ENCODE results near the gene BTN2A1. TPM values are rescaled to one million over a fixed set of nuclear protein-coding genes. Genes with fewer than 3 reads are reported as not detected.

Gene BTN2A1
- polyA plus RNA-seq: 10 to 100 TPM; 15.4 to 25.4 (median 18.4) TPM
- long read RNA-seq, donor 1, partial matches to known transcripts: 7 of 7 reads
- long read RNA-seq, donor 1, other reads (novel, unspliced or antisense): 0 of 7 reads
- long read RNA-seq, donor 2: 0 reads
- long read RNA-seq, donor 3: 0 reads
- long read RNA-seq, donor 4: 0 reads
- long read RNA-seq, donor 5: 0 reads
- long read RNA-seq, donor 6: 0 reads
- long read RNA-seq, donor 7, partial matches to known transcripts: 19 of 19 reads
- long read RNA-seq, donor 7, other reads (novel, unspliced or antisense): 0 of 19 reads
- long read RNA-seq, donor 8: 0 reads
- long read RNA-seq, donor 9: 0 reads
- long read RNA-seq, donor 10: 0 reads

- no peaks in the 10 kb centered on the region for H3K9me3 ChIP-seq (ENCODE audit: control insufficient read depth in 2 of 2, insufficient read depth in 1 of 2, low read depth in 1 of 2, low read length in 1 of 2)
- DNase-seq (peak; percentile 93 to 96), FAIRE-seq (peak; percentile 44)
- H3K36me3 ChIP-seq (ENCODE audit: control insufficient read depth in 3 of 3, insufficient read depth in 2 of 3, low read depth in 1 of 3, low read length in 3 of 3): peaks cover 4 to 27% (median 9%) of the 10 kb centered on the region in 3 donors
- no peaks in the 10 kb centered on the region for H3K27me3 ChIP-seq (ENCODE audit: control insufficient read depth in 3 of 3, insufficient read depth in 3 of 3, low read length in 3 of 3)
- WGBS, 3 donors: 0 to 1% (median 1%) methylated on average over 30 to 31 of the region's 31 CpGs
- peak within 1 kb of the TSS; percentile 79 to 92 (median 90) for H3K27ac ChIP-seq (ENCODE audit: low read depth in 1 of 3, low read length in 2 of 3)
- H3K4me3 ChIP-seq (ENCODE audit: low read depth in 1 of 3, low read length in 3 of 3): peak within 1 kb of the TSS; percentile 80 to 96 (median 92)
- H3K4me1 ChIP-seq (ENCODE audit: control insufficient read depth in 3 of 3, insufficient read depth in 2 of 3, low read depth in 1 of 3, low read length in 2 of 3): peaks cover 5 to 17% (median 15%) of the 10 kb centered on the region in 3 donors
Observed at GRCh38 chr6:26457806-26458688, at the start of gene BTN2A1. BTN2A1 (plus strand) TSS chr6:26457955; CDS start chr6:26458637, 682 bp downstream.

DNA sequence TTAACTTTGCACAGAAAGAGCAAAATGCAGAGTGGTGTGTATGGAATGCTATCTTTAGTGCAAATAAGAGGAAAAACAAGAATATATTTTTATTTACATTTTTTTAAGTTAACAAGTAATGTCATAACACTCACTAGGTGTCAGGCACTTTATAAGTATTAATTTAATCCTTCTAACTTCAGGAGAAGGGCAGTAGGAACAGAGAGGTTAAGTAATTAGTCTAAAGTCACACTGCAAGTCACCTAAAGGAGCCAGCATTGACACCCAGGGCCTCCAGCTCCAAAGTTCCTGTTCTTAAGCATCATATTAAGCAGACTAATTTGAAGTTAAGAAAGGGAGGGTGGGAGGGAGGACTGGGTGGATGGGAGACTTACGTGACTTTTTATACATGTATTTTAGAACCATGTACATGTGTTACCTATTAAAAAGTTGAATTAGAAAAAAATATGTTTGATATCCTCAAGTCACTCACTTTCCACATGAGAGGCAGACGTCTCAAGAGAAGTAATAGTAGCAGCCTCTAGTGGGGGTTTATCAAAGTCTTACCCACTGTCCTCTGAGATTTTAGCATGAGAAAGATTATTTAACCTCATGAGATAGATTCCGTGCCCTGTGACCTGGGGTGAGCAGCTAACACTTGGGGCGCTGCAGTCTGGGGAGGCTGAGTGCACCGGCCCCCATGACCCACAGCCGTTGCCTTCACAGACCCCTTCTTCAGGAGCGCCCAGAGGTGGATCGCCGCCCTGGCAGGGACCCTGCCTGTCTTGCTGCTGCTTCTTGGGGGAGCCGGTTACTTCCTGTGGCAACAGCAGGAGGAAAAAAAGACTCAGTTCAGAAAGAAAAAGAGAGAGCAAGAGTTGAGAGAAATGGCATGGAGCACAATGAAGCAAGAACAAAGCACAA lies 48.7 kb upstream of the BTN2A1 start:
- 92 to 96% (median 96%) methylated on average over 10 of the region's 10 CpGs for WGBS, 3 donors
- H3K4me3 ChIP-seq (ENCODE audit: low read depth in 1 of 3, low read length in 3 of 3): no peak overlapping the region
- H3K27me3 ChIP-seq (ENCODE audit: control insufficient read depth in 3 of 3, insufficient read depth in 3 of 3, low read length in 3 of 3): no peaks in the 10 kb centered on the region
- DNase-seq (no peak), FAIRE-seq (no peak)
- H3K4me1 ChIP-seq (ENCODE audit: control insufficient read depth in 3 of 3, insufficient read depth in 2 of 3, low read depth in 1 of 3, low read length in 2 of 3): peaks cover 0 to 3% (median 0%) of the 10 kb centered on the region in 3 donors
- H3K27ac ChIP-seq (ENCODE audit: low read depth in 1 of 3, low read length in 2 of 3): no peak overlapping the region
- no peaks in the 10 kb centered on the region for H3K9me3 ChIP-seq (ENCODE audit: control insufficient read depth in 2 of 2, insufficient read depth in 1 of 2, low read depth in 1 of 2, low read length in 1 of 2)
- H3K36me3 ChIP-seq (ENCODE audit: control insufficient read depth in 3 of 3, insufficient read depth in 2 of 3, low read depth in 1 of 3, low read length in 3 of 3): peaks cover 7 to 46% (median 27%) of the 10 kb centered on the region in 3 donors

GRCh38 chr6:26411751-26412150 lies 46.0 kb upstream of the BTN2A1 start:
- Histone ChIP-seq H3K27me3 (ENCODE audit: control insufficient read depth in 3 of 3, insufficient read depth in 3 of 3, low read length in 3 of 3) (no peaks in the 10 kb centered on the region), H3K27ac (ENCODE audit: low read depth in 1 of 3, low read length in 2 of 3) (no peak overlapping the region), H3K4me1 (ENCODE audit: control insufficient read depth in 3 of 3, insufficient read depth in 2 of 3, low read depth in 1 of 3, low read length in 2 of 3) (no peaks in the 10 kb centered on the region), H3K4me3 (ENCODE audit: low read depth in 1 of 3, low read length in 3 of 3) (no peak overlapping the region), H3K36me3 (ENCODE audit: control insufficient read depth in 3 of 3, insufficient read depth in 2 of 3, low read depth in 1 of 3, low read length in 3 of 3) (peaks cover 7 to 39% (median 24%) of the 10 kb centered on the region in 3 donors), H3K9me3 (ENCODE audit: control insufficient read depth in 2 of 2, insufficient read depth in 1 of 2, low read depth in 1 of 2, low read length in 1 of 2) (peaks cover 0 to 11% of the 10 kb centered on the region in 2 donors)
- FAIRE-seq (no peak), DNase-seq (no peak)
- 95 to 100% (median 96%) methylated on average over 3 of the region's 3 CpGs for WGBS, 3 donors

- DNase-seq: no peak
- H3K9me3 ChIP-seq (ENCODE audit: control insufficient read depth in 2 of 2, insufficient read depth in 1 of 2, low read depth in 1 of 2, low read length in 1 of 2): peaks cover 0 to 14% of the 10 kb centered on the region in 2 donors
- H3K36me3 ChIP-seq (ENCODE audit: control insufficient read depth in 3 of 3, insufficient read depth in 2 of 3, low read depth in 1 of 3, low read length in 3 of 3): peaks cover 7 to 37% (median 24%) of the 10 kb centered on the region in 3 donors
- no peak overlapping the region for H3K27ac ChIP-seq (ENCODE audit: low read depth in 1 of 3, low read length in 2 of 3)
- FAIRE-seq: no peak
- no peak overlapping the region for H3K4me3 ChIP-seq (ENCODE audit: low read depth in 1 of 3, low read length in 3 of 3)
- 62 to 66% (median 63%) methylated on average over 3 of the region's 3 CpGs for WGBS, 3 donors
- H3K27me3 ChIP-seq (ENCODE audit: control insufficient read depth in 3 of 3, insufficient read depth in 3 of 3, low read length in 3 of 3): no peaks in the 10 kb centered on the region
- no peaks in the 10 kb centered on the region for H3K4me1 ChIP-seq (ENCODE audit: control insufficient read depth in 3 of 3, insufficient read depth in 2 of 3, low read depth in 1 of 3, low read length in 2 of 3)
Observed at GRCh38 chr6:26412228-26412627, 45.5 kb upstream of the BTN2A1 start.

DNA sequence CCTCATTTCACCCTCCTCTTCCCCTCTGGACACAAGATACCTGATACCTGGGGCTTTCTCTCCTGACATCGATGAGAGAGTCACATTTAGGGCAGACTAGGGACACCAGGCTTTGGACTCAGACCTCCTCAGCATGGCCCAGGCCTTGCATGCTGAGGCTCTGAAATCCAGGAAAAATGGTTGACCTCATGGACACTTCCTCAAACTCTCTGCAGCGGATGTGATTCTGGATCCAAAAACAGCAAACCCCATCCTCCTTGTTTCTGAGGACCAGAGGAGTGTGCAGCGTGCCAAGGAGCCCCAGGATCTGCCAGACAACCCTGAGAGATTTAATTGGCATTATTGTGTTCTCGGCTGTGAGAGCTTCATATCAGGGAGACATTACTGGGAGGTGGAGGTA lies 44.8 kb upstream of the BTN2A1 start:
- H3K9me3 ChIP-seq (ENCODE audit: control insufficient read depth in 2 of 2, insufficient read depth in 1 of 2, low read depth in 1 of 2, low read length in 1 of 2): peaks cover 0 to 21% of the 10 kb centered on the region in 2 donors

DNA sequence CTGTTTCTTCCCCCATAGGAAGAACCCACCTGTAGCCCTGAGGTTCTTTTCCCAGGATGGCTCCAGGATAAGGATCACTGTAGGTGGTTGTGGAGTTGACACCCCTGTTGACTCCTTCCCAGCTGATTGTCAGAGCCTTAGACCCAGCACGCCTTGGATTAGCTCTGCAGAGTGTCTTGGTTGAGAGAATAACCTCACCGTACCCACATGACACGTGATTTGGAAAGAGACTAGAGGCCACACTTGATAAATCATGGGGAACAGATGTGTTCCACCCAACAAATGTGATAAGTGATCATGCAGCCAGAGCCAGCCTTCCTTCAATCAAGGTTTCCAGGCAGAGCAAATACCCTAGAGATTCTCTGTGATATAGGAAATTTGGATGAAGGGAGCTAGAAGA lies 43.5 kb upstream of the BTN2A1 start:
- Histone ChIP-seq H3K27ac (ENCODE audit: low read depth in 1 of 3, low read length in 2 of 3) (no peak overlapping the region), H3K36me3 (ENCODE audit: control insufficient read depth in 3 of 3, insufficient read depth in 2 of 3, low read depth in 1 of 3, low read length in 3 of 3) (peaks cover 5 to 30% (median 17%) of the 10 kb centered on the region in 3 donors), H3K4me3 (ENCODE audit: low read depth in 1 of 3, low read length in 3 of 3) (no peak overlapping the region), H3K4me1 (ENCODE audit: control insufficient read depth in 3 of 3, insufficient read depth in 2 of 3, low read depth in 1 of 3, low read length in 2 of 3) (no peaks in the 10 kb centered on the region), H3K27me3 (ENCODE audit: control insufficient read depth in 3 of 3, insufficient read depth in 3 of 3, low read length in 3 of 3) (no peaks in the 10 kb centered on the region), H3K9me3 (ENCODE audit: control insufficient read depth in 2 of 2, insufficient read depth in 1 of 2, low read depth in 1 of 2, low read length in 1 of 2) (peaks cover 0 to 27% of the 10 kb centered on the region in 2 donors)
- no peak for DNase-seq
- FAIRE-seq: no peak
- WGBS, 3 donors: 82 to 88% (median 88%) methylated on average over 3 of the region's 3 CpGs

More for the DNA sequence above, 44.8 kb upstream of the BTN2A1 start:
- DNase-seq (no peak), FAIRE-seq (no peak)
- Histone ChIP-seq H3K27ac (ENCODE audit: low read depth in 1 of 3, low read length in 2 of 3) (no peak overlapping the region), H3K36me3 (ENCODE audit: control insufficient read depth in 3 of 3, insufficient read depth in 2 of 3, low read depth in 1 of 3, low read length in 3 of 3) (peaks cover 7 to 31% (median 17%) of the 10 kb centered on the region in 3 donors), H3K27me3 (ENCODE audit: control insufficient read depth in 3 of 3, insufficient read depth in 3 of 3, low read length in 3 of 3) (no peaks in the 10 kb centered on the region), H3K4me1 (ENCODE audit: control insufficient read depth in 3 of 3, insufficient read depth in 2 of 3, low read depth in 1 of 3, low read length in 2 of 3) (no peaks in the 10 kb centered on the region), H3K4me3 (ENCODE audit: low read depth in 1 of 3, low read length in 3 of 3) (no peak overlapping the region)
- 90 to 98% (median 97%) methylated on average over 4 of the region's 4 CpGs for WGBS, 3 donors

DNA sequence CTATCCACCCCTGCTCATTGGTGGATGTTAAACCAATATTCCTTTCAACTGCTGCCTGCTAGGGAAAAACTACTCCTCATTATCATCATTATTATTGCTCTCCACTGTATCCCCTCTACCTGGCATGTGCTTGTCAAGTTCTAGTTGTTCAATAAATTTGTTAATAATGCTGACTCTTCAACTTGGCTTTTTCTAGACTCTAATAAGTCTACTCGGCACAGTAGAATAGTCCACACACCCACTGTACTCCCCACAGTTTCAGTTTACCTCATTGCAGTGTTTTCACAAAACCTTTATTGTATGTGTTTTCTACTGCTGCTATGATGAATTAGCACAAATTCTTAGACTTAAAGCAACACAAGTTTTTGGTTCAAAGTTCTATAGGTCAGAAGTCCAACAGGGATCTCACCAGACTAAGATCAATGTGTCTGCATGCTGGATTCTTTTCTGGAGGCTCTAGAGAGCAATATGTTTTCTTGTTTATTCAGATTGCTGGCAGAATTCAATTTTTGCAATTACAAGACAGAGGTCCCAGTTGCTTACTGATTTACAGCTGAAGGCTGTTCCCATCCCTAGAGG lies 42.6 kb upstream of the BTN2A1 start:
- no peaks in the 10 kb centered on the region for H3K4me1 ChIP-seq (ENCODE audit: control insufficient read depth in 3 of 3, insufficient read depth in 2 of 3, low read depth in 1 of 3, low read length in 2 of 3)
- 76 to 96% (median 77%) methylated on average over 1 of the region's 1 CpG for WGBS, 3 donors
- no peak overlapping the region for H3K4me3 ChIP-seq (ENCODE audit: low read depth in 1 of 3, low read length in 3 of 3)
- H3K27me3 ChIP-seq (ENCODE audit: control insufficient read depth in 3 of 3, insufficient read depth in 3 of 3, low read length in 3 of 3): no peaks in the 10 kb centered on the region
- H3K36me3 ChIP-seq (ENCODE audit: control insufficient read depth in 3 of 3, insufficient read depth in 2 of 3, low read depth in 1 of 3, low read length in 3 of 3): peaks cover 2 to 24% (median 13%) of the 10 kb centered on the region in 3 donors
- peak overlapping the region in 1 of 3 donors; percentile 17 for H3K27ac ChIP-seq (ENCODE audit: low read depth in 1 of 3, low read length in 2 of 3)
- H3K9me3 ChIP-seq (ENCODE audit: control insufficient read depth in 2 of 2, insufficient read depth in 1 of 2, low read depth in 1 of 2, low read length in 1 of 2): peaks cover 0 to 27% of the 10 kb centered on the region in 2 donors
- FAIRE-seq: no peak
- DNase-seq: peak; percentile 52 to 64

Measured in small intestine (tissue), 16 donors.